SH-SY5Y (cell line): ENCODE data around the gene ZNF281.

Experiments
- GATA2 ChIP-seq: IDR thresholded peaks from 2 replicates; pipeline ENCODE4 v1.6.1; 2011; ENCODE audit warnings: mild to moderate bottlenecking, low read depth, low read length
- GATA3 ChIP-seq: IDR thresholded peaks from 2 replicates; pipeline ENCODE4 v1.6.1; 2011; ENCODE audit warnings: low read depth, mild to moderate bottlenecking, low read length, moderate library complexity

DNA sequence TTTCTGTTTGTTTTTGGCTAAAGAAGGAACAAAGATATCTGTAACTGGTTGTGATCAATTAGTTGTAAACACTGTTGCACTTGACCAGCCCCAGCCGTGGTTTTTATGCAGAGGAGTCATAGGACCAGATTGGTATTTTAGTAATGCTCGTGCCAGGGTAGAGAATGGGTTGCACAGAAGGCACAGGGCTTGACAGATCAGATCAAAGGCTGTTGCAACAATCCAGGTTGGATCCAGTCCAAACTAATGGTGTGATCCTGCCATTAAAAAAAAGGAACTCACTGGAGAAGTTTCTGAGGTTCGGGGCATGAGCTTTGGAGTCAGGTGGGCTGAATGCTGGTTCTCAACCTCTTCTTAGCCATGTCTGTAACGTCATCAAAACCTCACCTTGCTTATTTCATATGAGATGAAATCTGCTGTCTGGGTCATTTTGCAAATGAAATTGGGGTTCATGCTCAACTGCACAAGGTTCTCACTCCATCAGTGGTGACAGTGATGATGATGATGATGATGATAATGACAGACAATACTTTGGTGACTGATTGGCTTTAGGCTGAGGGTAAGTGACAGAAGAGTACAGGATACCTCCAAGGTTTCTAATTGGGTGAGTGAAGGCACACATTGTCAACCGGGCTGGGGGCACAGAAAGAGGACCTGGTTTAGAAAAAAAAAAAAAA, 43.1 kb downstream of the ZNF281 start:
- TF ChIP-seq GATA3, result no peak
- TF ChIP-seq GATA2, result no peak
